Measurements from ENCODE around the gene PPM1H.
"Not testable (repeated sequence)": the region's sequence is repeated elsewhere in the genome, so short reads cannot be mapped to it uniquely, and the experiment has no call there.

PPM1H gene

GRCh38 chr12:62971769-62972525 is 37.0 kb upstream of the PPM1H start:
- H3K4me3 ChIP-seq (ENCODE audit: low read depth, low read length): no peak overlapping the region
- TF ChIP-seq, protein P1, sequence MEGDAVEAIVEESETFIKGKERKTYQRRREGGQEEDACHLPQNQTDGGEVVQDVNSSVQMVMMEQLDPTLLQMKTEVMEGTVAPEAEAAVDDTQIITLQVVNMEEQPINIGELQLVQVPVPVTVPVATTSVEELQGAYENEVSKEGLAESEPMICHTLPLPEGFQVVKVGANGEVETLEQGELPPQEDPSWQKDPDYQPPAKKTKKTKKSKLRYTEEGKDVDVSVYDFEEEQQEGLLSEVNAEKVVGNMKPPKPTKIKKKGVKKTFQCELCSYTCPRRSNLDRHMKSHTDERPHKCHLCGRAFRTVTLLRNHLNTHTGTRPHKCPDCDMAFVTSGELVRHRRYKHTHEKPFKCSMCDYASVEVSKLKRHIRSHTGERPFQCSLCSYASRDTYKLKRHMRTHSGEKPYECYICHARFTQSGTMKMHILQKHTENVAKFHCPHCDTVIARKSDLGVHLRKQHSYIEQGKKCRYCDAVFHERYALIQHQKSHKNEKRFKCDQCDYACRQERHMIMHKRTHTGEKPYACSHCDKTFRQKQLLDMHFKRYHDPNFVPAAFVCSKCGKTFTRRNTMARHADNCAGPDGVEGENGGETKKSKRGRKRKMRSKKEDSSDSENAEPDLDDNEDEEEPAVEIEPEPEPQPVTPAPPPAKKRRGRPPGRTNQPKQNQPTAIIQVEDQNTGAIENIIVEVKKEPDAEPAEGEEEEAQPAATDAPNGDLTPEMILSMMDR (IDR thresholded peaks at IDR 0.05; ENCODE audit: borderline replicate concordance, insufficient read depth, low read depth, low read length): no peak

DNA sequence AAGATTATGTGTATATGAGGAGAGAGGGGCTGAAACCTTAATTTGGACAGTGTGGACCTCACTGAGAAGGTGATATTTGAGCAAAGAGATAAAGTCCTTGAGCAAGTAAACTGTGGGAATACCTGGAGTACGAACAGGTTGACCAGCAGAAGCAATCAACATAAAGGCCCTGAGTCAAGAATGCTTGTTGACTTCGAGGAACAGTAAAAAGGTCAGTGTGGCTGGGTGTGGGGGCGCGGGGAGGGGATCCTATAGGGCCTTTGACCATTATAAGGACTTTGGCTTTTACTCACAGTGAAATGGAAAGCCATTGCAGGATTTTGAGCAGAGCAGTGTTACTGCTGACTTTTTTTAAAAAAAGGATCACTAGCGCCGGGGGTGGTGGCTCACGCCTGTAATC is 34.7 kb upstream of the PPM1H start:
- H3K4me3 ChIP-seq (ENCODE audit: low read depth, low read length): no peak overlapping the region
- TF ChIP-seq, protein P1 (IDR thresholded peaks at IDR 0.05; ENCODE audit: borderline replicate concordance, insufficient read depth, low read depth, low read length): no peak

DNA sequence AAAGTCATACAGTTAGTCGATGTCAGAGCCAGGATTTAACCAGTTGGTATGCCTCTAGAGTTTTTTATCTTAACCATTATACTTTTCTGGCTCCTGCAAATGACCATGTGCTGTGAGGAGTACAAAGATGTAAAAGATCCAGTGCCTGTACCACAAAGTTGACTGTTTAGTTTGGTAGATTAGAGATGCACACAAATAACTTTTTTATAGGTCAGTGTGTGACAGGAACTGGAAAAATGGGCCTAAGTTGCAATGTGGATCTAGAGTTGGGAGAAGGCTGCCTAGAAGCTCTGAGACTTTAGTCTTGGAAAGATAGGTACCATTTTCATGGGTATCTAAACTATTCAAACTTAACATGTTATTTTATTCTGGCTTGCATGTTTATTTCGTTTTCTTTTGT is 32.8 kb upstream of the PPM1H start:
- TF ChIP-seq, protein P1 (IDR thresholded peaks at IDR 0.05; ENCODE audit: borderline replicate concordance, insufficient read depth, low read depth, low read length): no peak
- no peak overlapping the region for H3K4me3 ChIP-seq (ENCODE audit: low read depth, low read length)

DNA sequence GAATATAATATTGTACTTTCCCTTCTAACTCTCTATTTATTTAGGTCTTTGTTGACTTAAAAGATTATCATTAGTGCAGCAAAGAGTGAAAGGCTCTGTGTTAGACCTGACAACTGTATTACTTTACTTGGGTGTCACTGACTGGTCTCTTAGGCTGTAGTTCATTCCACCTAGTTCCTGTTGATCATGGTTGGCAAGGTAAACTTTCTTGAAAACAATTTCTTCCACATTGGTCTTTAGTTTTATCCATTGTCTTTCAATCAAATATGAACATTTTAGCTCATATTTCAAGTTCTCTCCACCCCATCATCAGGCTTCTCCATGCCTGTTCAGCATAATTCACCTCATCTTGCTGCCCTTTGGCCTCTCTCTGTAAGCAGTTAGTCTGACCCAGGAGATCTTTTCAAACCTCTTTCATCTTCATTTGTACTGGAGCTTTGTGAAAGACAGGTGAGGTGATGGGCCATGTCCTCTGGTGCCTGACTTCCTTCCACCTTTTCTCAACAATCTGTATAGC is 32.1 kb upstream of the PPM1H start:
- no peak overlapping the region for H3K4me3 ChIP-seq (ENCODE audit: low read depth, low read length)
- TF ChIP-seq, protein P1 (IDR thresholded peaks at IDR 0.05; ENCODE audit: borderline replicate concordance, insufficient read depth, low read depth, low read length): no peak

- not testable (repeated sequence) for H3K4me3 ChIP-seq (ENCODE audit: low read depth, low read length)
Observed at GRCh38 chr12:62966446-62966989, 31.6 kb upstream of the PPM1H start.

- H3K4me3 ChIP-seq (ENCODE audit: low read depth, low read length): not testable (repeated sequence)
Observed at GRCh38 chr12:62965700-62966099, 30.8 kb upstream of the PPM1H start.

DNA sequence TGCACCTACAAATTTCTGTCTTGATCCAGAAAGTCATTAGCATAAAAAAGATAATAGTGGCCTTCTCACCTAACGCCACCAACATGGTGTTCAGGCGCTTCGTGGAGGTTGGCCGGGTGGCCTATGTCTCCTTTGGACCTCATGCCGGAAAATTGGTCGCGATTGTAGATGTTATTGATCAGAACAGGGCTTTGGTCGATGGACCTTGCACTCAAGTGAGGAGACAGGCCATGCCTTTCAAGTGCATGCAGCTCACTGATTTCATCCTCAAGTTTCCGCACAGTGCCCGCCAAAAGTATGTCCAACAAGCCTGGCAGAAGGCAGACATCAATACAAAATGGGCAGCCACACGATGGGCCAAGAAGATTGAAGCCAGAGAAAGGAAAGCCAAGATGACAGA is 30.3 kb upstream of the PPM1H start:
- H3K4me3 ChIP-seq (ENCODE audit: low read depth, low read length): not testable (repeated sequence)

- TF ChIP-seq, protein P1 (IDR thresholded peaks at IDR 0.05; ENCODE audit: borderline replicate concordance, insufficient read depth, low read depth, low read length): no peak
- H3K4me3 ChIP-seq (ENCODE audit: low read depth, low read length): no peak overlapping the region
Observed at GRCh38 chr12:62963486-62964041, 28.6 kb upstream of the PPM1H start.

Data from GM12875 (cell line).